NOMO-1 treated with DMSO at 0.1 percent for 48 hours (cell line): Measurements from ENCODE around the gene NUDT1.

Experiments
- DNase-seq: peaks from one replicate; lab custom pipeline; 2025; ENCODE audit not compliant: unreplicated experiment; lab: John Stamatoyannopoulos, UW

Gene NUDT1

DNA sequence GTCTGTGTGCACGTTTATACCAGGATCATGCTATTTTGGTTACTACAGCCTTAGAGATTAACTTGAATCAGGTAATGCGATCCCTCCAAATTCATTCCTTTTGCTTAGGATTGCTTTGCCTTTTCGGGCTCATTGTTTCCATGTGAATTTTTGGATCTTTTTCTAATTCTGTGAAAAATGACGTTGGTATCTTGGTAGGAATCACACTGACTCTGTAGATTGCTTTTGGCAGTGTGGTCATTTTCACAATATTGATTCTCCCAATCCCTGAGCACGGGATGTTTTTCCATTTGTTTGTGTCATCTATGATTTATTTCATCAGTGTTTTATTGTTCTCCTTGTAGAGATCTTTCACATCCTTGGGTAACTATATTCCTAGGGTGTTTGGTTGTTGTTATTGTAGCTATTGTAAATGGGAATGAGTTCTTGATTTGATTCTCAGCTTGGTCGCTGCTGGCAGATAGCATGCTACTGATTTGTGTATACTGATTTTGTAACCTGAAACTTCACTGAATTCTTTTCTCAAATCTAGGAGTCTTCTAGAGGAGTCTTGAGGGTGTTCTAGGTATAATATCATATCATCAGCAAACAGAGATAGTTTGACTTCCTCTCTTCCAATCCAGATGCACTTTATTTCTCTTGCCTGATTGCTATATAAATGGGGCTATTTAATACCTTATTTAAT is 54.1 kb downstream of the NUDT1 start:
- no peak for DNase-seq

GRCh38 chr7:2296832-2297231 is 54.8 kb downstream of the NUDT1 start:
- DNase-seq: no peak

DNA sequence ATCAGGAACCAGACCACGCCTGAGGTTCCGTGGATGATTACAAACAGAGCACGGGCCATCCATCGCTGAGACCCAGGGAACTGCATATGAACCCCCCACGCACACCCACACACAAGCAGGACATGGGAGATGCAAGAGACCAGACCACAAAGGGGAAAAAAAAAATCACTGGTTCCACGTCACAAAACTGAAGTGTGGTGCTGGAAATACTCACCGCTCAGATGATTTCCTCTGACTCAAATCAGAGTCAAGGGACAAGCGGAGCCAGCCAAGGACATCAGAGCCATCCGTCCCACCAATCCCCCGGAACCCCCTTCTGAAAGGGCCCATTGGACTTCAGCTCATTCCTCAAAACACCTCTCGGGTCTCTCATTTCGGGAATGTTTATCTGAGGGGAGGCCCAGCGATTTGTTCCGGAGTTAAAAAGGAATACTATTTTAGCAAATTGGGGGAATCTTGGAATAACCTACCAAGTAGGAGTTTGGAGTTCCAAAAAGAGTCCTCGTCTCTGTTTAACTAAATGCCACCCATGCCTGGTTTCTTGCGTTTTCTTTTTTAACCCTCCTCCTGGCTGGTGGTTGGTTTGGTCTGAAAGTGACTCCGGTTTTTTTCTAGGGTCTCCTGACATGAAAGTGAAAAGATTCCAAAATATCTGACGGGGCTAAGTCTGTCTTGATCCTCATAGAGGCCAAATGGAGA is 57.3 kb downstream of the NUDT1 start:
- DNase-seq: no peak

DNA sequence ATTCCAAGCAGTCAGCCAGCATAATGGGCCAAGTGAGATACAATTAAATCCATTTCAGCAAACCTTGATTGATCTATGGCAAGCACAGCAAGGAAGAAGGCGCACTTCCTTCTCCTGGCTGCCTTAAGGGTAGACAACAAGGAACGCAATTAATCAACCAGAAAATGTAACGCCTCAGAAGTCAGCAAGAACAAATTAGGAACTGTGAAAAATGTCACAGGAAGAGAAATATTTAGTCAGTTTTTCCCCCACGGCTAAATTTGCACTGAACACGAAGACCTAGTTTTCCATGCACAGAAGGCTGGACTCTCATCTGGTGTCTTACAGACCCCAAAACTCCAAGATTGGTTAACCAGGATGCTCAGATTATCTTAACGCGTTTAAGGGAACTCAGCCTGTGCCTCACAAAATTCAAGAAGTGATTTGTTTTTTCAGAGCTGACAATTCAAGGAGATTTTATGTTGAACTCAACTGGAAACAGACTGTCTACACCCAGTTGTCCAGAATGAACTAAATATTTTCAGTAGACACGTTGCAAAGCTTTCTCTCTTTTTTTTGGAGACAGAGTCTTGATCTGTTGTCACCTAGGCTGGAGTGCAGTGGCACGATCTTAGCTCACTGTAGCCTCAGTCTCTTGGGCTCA is 58.0 kb downstream of the NUDT1 start:
- peak; percentile 74 for DNase-seq
